Smooth muscle cell of bladder (primary cell): ENCODE results near the gene RDX. TPM values are rescaled to one million over a fixed set of nuclear protein-coding genes. Genes with fewer than 3 reads are reported as not detected.

Experiments used
- total RNA-seq: library from RNA; depleted of rRNA; stranded (reverse); fragments of >200 nt; gene quantifications from 2 replicates; pipeline ENCODE4 v1.2.3, GENCODE V29; 2014

Gene RDX
- 60.3 and 86.4 TPM in 2 replicates for total RNA-seq

DNA sequence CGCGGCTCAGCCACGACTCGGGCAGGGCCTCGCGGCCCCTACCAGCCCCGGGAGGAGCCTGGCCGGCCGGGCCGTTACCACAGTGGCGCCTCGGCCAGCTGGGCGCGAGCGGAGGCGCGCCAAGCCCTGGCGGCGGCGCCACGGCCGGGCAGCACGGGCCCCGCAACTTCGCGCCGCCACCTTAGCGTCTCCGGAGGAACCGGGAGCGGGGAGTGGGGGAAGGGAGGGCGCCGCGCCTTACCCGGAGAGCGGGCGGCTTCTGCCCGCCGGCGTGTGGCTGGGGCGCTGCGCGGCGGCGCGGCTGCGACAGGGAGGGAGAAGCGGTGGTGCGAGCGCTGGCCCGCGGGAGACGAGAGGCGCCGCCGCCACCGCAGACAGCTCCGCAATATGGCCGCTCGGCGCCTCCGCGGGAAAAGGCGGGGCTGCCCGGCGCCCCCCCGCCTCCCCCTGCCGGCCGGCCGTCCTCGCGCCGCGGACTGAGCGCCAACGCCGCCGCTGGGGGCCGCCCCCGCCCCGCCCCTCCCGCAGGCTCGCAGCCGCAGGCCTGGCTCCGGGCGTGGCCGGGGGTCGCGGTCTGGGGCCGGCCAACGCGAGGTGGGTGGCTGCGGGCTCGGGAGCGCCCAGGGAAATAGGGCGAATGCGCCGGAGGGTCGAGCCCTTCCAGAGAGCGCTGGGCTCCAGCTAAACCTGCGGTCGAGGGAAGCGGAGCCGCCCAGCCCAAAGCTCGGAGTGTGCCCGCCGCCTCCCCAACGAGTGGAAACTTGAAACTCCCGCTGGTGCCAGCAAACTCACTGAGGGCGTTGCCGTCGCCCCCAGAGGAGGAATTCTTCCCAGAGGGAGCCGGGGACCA, at the start of gene RDX:
Gene RDX (minus strand): TSS at position 389 of the 850 bp plus-strand sequence. CDS start 16,922 bp downstream, outside the sequence.

Other genes starting within 250 kb of the RDX start
- 15.1 and 16.7 TPM in 2 replicates for gene ZC3H12C, start 203.2 kb downstream of the RDX start, total RNA-seq
- gene FDX1, start 133.3 kb upstream of the RDX start, total RNA-seq: 8.7 and 9.5 TPM in 2 replicates